HG03460 (cell line): ENCODE measurements around the gene FXYD3.
"Not testable (repeated sequence)": the region's sequence is repeated elsewhere in the genome, so short reads cannot be mapped to it uniquely, and the experiment has no call there.

Experiments used
- ATAC-seq: cut with Tn5 transposase; IDR thresholded peaks from one replicate; pipeline ENCODE4 v1.9.1; 2021; ENCODE audit not compliant: unreplicated experiment

The FXYD3 gene

DNA sequence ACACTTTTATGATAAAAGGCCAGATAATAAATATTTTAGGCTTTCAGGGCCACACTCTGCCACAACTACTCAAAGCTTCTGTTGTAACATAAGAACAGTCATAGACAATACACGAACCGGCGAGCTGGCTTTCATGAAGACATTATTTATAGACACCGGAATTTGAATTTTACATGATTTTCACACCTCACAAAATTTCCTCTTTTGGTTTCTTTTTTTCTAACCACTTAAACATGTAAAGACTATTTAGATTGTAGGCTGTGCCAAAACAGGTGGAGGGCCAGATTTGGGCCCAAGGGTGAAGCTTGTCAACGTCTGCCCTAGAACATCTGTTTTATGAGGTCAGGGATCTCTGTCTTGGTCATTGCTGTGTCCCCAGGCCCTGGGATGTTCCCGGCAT, 29.7 kb upstream of the FXYD3 start:
- ATAC-seq, result no peak

DNA sequence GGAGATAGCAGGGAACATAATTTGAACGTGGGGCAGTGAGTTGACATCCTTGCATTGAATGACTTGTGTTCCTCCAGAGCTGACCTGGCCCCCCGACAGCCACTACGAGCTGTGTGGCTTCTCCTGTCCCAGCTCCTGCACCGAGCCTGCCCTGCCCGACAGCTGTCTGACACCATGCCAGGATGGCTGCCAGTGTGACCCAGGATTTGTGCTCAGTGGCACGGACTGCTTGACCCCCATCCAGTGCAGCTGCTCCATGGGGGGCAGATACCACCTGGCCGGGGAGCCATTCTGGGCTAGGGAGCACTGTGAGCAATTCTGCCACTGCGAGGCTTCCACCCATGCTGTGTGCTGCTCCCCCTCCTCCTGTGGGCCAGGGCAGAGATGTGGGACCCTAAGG, 29.2 kb upstream of the FXYD3 start:
- ATAC-seq, result no peak

DNA sequence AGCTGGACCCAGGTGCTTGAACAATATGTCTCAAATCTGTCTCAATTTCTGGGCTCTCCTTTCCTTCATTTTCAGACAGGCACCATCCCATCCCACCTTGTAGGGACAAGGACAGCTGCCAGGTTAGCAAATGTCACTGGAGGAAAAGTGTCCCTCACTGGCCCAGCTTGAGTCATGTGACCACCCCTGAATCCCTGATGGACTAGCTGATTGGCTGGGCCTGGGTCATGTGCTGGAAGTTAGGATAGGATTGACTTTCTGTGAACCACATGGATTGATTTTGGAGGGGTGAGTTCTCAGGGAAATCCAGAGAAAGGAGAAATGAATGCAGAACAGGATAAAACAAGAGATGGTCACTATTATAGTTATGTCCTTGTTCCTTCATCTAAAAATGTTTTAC, 28.2 kb upstream of the FXYD3 start:
- ATAC-seq, result no peak

DNA sequence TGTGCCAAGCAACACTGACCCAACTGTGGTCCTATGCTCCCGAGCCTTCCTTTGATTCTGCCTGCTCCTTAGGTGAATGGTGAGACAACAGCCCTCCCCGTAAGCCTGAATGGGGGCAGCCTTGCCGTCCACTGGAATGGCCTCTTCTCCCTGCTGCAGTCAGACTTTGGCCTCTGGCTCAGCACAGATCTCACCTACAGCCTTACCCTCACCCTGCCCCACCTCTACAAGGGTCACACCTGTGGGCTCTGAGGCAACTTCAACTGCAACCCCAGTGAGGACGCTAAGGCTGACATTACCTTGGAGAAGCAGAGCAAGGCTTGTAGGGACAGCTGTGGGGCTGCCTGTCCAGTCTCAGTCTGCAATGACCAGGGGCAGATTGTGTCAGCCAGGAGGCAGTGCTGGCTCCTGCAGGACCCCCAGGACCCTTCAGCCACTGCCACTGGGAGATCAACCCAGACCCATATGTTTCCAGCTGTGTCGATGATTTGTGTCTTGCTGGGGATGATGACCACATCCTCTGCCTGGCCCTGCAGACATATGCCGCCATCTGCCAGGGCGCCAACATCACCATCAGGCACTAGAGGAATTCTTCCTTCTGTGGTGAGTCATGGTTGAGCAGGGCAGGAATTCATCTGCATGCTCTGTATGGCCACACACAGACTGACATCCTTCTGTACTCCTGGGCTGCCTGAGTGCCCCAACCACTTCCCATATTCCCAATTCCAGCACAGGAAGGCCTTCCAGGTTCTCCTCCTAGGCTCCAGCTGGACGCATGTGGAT, 27.3 kb upstream of the FXYD3 start:
- no peak for ATAC-seq

DNA sequence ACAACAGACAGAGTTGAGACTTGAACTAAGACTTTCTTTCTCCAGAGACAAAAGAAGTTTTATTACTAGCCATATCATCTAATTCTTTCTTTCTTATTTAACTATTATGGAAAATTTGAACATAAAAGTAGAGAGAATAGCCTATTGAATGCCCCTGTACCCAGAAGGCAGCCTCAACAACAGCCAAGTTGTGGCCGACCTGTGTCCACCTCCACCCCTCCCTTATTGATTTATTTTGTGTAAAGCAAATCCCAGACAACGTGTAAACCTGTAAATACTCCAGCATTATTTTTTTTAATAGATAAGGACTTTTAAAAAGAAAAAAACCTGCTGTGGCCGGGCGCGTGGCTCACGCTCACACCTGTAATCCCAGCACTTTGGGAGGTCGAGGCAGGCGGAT, 26.1 kb upstream of the FXYD3 start:
- no peak for ATAC-seq

DNA sequence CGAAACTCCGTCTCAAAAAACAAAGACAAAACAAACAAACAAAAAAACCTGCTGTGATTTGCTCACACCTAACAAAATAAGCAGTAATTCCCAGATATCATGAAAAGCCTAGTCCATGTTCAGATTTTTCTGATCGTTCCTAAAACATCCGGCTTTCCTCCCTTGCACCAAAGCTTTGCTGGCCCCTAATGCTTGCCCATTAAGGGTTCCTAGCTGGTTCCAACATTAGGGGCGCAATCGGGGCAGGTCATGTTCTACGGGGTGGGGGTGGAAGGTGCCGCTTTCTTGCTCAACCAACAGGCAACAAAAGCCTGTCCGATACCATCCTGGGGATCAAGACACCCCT, 25.5 kb upstream of the FXYD3 start:
- ATAC-seq, result no peak

DNA sequence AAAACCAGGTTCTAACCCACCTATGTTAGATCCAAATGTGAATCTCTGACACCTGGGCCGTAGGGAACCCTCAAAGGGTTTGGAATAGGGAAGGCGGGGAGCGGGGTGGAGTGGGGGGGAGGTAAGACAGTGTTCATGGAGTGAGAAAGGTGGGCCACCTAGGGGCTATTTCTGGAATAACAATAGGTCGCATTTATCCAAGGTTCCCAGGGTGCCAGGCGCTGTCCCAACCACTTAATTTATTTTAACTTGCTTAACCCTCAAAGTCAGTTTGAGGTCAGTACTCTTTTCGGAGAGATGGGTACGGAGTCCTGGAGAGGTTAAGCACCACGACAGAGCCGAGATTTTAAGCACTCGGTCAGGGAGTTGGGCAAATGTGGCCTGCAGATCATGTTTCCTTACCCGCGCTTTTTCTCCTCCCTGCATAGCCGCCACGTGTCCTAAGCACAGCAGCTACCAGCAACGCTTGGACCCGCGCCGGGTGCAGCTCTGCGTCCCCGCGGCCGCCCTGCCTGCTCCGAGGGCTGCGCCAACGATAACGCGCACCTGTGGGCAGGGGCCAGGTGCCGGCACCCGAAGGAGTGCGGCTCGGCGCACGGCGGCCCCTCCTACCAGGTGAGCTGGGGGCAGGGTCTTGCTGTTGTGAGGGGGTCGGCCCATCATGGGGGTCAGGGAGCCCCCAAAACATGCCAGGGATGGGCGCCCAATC, 25.0 kb upstream of the FXYD3 start:
- no peak for ATAC-seq

DNA sequence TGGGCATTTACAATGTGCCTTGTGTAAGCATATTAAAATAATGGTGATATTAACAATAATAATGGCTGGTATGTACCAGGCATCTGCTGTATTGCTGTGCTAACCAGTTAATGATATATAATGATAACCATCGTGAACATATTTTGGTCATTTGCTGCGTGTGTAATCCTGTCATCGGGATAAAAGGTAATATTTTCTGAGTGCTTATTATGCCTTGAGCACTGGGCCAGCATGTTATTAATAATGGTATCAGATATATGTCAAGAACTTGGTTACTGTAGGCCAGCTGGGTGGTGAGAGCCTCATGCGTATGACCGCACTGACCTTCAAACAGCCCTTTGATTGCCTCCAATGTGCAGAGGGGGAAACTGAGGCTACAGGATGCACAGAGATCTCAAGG, 22.2 kb upstream of the FXYD3 start:
- ATAC-seq, result no peak

DNA sequence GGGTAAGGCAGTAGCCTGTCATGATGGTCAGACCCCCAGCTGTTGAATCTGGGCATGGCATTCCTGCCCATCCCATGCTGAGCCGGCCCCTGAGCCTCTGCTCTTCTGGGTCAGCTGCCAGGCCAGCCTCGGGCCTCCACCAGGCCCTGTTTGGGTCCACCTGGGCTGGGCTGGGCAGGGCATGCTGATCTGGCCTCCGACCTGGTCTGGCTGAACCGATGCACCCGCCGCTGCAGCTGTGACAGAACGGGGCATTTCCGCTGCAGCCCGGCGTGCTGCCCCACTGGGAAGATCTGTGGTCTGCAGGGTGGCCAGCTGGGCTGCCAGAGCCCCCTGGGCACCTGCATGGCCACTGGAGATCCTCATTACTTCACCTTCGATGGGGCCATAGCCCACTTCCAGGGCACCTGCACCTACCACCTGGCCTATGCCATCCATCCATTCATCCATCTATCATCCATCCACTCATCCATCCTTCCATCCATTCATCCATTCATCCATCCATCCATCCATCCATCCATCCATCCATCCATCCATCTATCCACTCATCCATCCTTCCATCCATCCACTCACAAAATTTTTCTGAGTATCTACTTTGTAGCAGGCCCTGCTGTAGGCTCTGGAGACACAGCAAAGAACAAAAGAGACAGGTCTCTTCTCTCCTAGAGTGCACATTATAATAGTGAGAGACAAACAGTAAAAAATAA, 21.5 kb upstream of the FXYD3 start:
- ATAC-seq, result no peak

DNA sequence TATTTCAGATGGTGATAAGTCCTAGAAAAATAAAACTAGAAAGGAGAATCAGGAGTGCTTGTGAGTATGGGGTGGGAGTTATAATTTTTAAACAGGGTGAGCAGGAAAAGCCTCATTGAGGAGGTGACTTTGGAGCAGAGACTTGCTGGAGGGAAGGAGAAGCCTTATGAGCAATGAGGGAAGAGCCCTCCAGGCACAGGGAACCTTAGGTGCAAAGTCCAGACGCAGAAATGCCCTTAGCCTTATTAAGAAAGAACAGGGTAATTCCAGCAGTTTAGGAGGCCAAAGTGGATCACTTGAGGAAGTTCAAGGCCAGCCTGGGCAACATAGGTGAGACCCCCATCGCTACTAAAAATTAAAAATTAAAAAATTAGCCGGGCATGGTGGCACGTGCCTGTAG, 21.0 kb upstream of the FXYD3 start:
- no peak for ATAC-seq

DNA sequence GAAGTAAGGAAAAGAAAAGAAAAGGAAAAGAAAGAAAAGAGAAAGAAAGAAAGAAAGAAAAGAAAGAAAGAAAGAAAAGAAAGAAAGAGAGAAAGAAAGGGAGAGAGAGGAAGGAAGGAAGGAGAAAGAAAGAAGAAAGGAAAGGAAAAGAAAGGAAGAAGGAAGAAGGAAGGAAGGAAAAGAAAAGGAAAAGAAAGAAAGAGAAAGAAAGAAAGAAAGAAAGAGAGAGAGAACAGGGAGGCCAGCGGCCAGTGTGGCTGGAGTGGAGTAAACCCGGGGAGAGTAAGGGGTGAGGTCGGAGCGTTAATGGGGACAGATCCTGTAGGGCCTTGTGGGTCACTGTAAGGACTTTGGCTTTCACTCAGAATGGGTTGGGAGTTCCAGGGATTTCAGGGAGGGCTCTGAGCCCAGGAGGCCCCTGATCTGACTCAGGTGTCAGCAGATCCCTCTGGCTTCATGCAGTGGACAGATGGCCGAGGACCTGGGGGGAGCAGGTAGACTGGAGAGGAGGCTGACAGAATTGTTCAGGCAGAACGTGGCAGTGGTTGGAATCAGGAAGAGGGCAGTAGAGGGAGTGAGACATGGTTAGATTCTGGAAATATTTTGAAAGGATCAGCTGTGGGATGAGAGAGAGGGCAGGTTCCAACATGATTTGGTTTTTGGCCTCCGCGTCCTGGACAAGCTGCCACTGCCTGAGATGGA, 19.8 kb upstream of the FXYD3 start:
- ATAC-seq, result no peak

DNA sequence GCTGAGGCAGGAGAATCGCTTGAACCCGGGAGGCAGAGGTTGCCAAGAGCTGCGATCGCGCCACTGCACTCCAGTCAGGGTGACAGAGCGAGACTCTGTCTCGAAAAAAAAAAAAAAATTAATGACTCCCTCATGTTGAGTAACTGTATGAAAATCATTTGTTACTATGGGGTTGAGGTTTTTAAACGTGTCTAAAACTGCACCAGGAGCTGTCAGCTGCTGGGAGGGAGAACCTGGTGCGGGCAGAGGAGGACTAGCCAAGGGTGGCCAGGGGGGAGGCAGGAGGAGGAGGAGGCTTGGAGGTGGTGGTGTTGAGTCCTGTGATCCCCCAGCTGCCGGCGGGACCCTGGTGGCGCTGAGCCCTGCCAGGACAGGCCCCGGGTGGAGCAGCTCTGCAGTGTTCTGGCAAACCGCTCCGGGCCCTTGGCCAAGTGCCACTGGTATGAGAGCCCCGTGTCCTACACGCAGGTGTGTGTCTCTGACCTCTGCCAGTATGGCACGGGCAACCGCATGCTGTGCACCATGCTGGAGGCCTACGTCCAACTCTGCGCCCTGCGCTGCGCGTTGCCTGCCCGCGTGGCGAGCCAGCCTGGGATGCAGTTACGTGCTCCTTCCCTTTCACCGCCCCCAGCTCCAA, 17.1 kb upstream of the FXYD3 start:
- ATAC-seq, result no peak

DNA sequence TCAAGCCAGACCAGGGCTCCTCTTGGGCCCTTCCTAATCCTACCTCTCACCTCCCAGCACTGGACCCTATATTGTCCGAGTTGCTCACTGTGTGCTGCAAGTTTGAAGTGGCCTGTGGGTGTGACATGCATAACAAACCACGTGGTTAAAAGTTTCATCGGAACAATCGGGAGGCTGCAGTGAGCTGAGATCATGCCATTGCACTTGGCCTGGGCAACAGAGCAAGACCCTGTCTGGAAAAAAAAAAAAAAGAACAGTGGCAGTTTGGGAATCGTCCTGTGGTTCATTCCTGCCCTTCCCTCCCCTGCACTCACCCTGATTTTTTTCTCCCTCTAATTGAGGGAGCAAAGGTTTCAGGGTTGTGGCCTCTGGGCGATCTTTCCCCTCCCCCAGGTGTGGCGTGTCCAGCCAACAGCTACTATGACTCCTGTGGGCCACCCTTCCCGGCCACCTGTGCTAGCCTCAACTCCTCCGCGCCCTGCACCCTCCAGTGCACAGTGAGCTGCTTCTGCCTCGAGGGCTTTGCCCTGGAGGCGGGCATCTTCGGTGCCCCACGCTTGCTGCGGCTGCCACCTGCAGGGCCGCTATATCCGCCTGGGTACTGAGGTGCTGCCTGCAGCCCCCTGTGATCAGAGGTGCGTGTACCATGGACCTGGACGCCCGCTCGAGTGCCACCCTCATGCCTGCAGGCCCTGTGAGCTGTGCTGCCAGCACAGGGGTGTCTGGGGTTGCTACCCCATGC, 16.3 kb upstream of the FXYD3 start:
- ATAC-seq, result no peak

DNA sequence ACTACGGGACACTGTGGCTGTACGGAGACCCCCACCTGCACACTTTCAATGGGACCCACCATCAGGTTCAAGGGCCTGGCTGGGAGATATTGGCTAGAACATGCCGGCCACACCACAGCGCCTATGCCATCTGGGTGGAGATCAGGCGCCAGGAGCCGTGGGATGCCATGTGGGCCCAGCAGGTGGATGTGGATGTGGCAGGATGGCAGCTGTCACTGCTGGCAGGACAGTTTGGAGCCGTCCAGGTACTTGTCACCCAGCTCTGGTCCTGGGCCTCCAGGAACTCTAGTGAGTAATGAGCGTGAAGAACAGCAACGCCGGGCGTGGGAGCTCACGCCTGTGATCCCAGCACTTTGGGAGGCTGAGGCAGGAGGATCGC, 15.7 kb upstream of the FXYD3 start:
- ATAC-seq, result no peak

DNA sequence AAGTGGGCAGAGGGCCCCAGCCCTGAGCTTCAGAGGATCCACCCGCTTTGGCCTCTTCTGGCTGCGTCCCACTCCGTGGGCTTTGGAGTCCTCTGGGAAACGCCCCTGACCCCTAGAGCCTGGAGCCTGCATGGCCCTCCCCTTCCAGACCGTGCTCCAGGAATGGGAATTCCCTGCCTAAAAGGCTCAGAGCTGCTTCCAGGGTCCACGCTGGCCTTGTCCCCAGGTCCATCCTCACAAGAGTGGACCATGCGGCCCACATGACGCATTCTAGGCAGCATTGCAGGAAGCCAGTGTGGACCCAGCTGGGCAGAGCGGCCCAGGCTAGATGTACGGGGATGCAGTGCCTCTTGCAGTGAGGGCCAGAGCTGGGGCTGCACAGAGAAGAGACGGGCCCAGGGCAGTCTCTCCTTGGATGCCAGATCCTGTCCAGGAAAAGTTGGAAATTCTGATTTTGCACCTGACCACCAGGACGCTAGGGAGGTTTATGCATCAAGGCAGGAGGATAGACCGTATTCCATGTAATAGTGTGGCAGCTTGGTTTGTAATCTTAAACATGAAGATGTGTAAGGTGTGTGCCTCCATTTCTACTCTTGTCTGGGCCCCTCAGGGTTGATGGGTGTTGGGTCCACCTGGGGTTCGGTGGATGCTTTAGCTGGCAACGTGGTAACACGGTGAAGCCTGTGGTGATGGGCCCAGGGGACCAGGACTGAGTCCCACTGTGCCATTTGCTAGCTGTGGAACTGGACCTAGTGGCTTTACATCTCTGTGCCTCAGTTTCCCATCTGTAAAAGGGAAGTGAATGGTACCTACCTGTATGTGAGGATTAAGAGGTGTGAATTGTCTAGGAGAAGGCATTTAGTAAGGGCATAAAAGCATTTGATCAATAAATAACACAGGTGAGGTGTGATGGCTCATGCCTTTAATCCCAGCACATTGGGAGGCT, 14.8 kb upstream of the FXYD3 start:
- ATAC-seq, result no peak

DNA sequence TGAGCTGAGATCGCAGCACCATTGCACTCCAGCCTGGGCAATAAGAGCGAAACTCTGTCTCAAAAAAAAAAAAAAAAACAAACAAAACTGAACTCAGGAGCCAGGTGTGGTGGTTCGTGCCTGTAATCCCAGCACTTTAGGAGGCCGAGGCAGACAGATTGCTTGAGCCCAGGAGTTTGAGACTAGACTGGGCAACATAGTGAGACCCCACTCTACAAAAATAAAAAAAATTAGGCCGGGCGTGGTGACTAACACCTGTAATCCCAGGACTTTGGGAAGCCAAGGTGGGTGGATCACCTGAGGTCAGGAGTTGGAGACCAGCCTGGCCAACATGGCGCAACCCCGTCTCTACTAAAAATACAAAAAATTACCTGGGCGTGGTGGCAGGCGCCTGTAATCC, 13.7 kb upstream of the FXYD3 start:
- ATAC-seq, result not testable (repeated sequence)

DNA sequence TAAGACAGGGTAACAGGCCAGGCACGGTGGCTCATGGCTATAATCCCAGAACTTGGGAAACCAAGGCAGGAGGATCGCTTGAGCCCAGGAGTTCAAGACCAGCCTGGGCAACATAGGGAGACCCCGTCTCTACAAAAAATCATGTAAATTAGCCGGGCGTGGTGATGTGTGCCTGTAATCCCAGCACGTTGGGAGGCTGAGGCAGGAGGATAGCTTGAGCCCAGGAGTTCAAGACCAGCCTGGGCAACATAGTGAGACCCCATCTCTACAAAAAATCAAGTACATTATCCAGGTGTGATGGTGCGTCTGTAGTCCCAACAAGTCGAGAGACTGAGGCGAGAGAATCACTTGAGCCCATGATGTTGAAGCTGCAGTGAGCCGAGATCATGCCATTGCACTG, 12.0 kb upstream of the FXYD3 start:
- ATAC-seq, result not testable (repeated sequence)

DNA sequence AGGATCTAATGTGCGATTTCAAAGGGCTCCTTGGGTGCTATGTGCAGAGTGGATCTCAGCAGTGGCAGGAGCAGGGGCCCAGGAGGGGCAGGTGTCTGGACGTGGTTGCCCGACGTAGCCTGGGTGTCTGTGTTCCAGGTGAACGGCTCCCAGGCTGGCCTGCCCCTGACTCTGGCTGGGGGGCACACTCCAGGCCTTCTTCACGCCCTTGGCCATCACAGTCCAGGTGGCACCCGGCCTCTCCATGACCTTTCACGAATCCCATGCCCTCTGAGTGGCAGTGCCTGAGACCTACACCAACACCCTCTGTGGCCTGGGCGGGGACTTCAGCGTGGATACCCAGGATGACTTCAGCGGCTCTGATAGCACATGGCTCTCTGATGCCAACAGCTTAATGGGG, 11.3 kb upstream of the FXYD3 start:
- no peak for ATAC-seq

DNA sequence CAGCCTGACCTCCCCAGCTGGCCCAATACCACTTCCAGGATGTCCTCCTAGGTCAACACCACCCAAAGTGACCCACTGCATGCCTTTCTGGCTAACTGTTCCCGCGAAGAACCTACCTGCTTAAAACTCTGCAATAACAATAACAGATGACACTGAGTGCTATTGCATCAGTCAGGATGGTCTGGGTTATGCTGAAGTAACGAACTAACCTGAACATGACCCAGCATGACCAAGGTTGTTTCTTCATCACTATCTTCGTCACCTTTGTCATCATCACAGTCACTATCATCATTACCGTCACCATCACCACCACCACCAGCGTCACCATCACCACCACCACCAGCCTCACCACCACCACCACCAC, 10.6 kb upstream of the FXYD3 start:
- ATAC-seq, result no peak
